IPS-NIHi11 (cell line): Measurements from ENCODE around the gene PRKD2.
A peak's percentile ranks its signal among the peaks of the same experiment; 100 is the strongest.
"Not testable (repeated sequence)": the region's sequence is repeated elsewhere in the genome, so short reads cannot be mapped to it uniquely, and the experiment has no call there.

Experiments used
- DNase-seq: peaks from one replicate; pipeline ENCODE4 v3.0.0; 2012; ENCODE audit warnings: mixed read lengths, low spot score

Gene PRKD2

DNA sequence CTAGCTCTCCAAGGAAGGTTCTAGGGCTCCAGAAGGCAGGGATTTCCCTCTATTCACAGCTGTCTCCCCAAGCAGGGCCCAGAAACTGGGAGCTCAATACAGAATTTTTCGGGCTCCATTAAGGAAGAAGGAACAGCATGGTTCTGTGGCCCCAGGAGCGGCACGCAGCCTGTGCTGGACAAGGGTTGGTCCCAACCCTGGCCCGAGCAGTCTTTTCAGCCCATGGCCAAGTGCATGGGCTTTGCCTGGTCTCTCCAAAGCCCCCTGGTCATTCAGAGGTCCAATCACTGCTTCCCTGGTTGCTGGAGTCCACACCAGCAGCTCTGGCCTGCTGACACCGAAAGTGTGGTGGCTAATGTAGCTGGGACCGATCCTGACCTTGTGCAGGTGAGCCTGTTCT is 6.6 kb upstream of the PRKD2 start:
- DNase-seq: no peak

DNA sequence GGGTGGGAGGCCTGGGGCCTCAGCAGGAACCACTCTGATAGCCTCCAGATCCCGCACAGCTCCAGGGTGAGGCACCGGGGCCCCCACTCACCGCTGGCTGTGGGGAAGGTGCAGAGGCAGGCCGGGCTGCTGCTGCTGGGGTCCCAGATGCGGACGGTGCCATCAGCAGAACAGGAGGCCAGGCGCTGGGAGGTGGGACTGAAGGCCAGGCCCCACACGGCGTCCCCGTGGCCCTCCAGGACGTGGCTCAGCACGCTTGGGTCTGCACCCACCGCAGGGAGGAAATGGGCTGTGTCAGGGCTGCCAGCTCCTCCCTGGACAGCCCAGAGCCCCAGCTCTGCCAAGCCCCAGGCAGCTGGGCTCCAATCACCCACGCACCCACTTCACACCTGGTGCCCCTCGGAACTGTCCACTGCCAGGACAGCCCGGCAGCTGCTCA is 6.1 kb upstream of the PRKD2 start:
- DNase-seq: no peak

DNA sequence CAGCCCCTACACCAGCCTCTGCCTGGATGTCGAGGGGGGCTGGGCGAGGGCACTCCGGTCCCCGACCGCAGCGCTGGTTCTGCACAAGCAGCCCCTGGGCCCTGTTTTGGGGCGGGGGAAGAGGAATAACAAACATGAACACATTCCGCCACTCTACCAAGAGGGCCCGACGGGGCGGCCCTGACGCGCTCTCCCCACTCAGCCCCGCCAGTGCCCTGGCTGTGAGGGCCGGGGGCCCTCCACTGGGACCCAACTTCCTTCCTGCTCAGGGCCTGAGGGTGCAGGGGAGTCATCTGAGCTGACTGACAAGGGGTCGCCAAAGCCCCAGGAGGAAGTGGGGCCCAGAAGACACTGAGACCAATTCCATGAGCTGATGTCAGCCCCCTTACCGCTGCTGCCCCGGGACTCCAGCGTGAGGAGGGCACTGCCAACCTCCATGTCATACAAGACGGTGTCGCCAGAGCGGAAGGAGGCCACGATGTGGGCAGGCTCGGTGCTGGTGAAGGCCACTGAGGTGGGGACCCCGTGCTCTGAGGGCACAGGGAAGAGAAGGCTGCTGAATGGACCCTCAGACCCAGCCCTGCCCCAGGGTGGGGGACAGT is 5.6 kb upstream of the PRKD2 start:
- no peak for DNase-seq

DNA sequence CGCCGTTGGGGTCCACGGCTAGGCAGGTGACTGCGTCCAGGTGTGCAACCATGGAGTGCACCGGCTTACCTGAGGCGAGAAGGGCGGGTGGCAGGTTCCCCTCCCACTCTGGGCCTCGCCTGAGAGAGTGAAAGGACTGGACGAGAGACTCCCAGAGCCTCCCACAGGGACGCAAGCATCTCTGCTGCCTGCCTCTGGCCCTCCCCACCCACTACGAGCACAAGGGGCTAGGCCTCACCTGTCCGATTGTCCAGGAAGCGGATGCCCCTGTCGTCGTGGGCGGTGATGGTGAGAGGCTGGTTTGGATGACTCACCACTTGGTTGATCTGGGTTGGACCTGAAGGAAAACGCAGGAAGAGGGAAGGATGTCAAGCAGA is 5.1 kb upstream of the PRKD2 start:
- no peak for DNase-seq

DNA sequence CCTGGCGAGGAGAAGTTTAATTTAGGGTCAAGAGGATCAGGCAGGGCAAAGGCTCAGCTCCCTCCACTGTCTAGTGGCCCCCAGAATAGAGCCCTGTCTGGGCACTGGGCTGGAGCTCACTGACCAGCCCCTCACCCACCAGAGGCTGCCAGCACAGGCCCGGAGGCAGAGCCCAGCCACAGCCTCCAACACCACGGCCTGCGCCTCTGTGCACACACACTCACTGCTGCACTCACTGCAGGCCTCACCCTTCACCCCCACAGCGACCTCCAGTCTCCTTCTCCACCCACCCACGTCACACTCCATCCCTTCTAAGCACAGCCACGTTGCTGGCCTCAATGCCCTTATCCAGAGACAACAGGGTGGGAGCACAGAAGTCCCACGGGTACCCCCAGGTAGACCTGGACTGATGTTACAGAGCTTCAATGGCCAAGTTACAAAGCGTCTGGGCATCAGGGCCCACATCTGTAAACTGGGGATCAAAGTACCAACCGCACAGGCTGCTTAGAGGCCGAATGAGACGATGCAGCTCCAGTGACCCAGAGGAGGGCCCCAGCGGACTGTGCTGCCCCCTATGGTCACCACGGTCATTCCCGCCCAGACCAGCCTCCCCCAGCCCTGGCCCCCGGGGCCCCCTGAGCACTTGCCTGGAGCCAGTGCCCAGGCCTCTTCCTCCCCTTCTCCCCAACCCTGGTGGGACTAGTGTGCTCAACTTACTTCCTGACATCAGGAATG is 4.5 kb upstream of the PRKD2 start:
- DNase-seq: peak; percentile 83

DNA sequence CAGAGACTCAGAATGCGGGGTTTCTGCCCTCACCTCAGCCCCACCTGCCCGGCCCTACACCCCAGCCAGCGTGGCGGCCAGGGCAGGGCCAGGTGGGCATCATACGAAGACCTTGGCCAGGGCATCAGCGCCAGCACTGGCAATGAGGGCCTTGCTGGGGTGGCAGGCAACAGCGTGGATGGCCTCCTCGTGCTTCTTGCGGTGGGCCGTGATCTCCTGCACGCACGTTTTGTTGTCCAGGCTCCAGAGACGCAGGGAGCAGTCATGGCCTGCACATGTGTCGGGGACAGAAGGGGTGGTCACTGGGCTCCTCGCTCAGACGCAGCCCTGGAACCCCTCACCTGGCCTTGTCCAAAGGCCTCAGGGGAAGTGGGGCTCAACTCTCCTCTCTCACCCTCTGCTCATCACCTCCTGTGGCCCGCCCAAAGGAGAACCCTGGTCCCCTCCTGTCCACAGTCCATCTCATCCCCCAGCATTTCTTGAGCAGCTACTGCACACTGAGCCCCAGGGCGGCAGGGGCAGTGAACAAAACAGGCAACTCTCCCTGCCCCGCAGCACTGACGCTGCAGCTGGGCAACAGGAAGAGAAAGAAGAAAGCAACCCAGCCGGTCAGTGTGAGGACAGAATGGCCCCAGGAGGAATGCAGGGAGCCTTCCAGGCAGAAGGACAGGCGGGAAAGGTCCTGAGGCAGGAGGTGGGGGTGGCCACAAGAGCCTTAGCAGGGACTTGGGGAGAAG is 3.8 kb upstream of the PRKD2 start:
- DNase-seq: no peak

DNA sequence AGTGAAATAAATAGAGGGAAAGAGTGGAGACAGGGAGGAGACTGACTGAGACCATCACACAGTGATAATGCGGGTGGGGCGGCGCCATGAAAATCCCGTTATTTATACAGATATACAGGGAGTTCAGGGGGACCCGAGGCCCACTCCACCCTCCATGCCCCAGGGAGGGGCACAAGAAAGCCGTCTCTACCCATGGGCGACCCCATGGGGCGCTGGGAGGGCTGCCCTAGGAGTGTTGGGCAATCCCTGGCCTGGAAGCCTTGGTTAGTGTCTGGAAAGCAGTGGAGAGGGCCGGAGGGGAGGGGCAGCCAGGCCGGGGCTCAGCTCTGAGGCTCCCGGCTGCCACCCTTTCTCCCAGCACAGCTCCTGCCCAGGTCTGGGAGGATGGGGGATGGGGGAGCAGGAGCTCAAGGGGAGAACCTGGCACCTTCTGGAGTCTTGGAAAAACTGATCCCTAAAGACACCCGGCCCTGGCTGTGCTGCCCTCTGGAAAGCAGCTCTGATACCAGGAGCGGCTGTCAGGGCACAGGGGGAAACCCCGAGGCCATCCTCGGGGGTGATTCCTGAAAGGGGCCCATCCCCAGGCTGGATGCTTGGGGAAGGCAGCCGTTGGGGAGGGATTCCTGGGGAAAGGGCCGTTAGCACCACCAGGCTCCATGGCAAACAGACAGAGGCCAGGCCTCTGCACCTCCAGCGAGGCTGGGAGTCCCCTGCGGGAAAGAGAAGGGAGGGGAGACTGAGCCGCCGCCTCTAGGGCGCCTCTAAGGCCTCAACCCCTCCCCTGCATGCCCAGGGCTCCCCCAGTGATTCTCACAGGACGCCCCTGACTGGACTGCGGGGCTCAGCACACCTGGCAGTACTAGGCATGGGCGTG is 3.0 kb upstream of the PRKD2 start:
- DNase-seq: no peak

DNA sequence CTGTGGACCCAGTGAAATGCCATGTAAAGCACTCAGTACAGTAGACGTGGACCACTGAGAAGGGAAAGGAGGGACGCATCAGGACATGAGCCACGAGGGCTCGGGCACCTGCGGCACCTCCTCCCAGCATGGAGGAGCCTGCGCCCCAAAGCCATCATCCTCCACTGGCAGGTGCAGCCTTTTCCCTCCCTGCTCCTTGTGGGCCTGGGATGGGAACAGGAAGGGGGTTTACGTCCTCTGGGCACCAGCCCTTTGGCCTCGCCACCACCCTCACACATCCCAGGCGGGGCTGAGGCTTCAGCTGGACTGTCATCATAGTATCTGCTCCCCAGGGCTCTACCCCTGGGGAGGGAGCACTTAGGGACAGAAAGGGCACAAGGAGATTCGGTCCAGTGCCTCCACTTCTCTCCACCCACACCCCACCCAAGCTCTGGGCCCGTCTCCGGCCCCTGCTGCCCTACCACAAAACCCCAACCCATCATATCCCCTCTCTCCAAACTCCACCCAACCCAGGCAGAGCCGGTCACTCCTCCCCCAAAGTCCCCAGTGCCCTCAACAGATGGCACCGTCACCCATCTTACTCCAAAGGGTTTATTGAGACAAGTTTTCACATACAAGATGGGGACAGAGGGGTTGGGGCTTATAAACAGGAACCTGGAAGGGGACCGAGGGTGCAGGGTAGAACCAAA is 2.2 kb upstream of the PRKD2 start:
- no peak for DNase-seq

DNA sequence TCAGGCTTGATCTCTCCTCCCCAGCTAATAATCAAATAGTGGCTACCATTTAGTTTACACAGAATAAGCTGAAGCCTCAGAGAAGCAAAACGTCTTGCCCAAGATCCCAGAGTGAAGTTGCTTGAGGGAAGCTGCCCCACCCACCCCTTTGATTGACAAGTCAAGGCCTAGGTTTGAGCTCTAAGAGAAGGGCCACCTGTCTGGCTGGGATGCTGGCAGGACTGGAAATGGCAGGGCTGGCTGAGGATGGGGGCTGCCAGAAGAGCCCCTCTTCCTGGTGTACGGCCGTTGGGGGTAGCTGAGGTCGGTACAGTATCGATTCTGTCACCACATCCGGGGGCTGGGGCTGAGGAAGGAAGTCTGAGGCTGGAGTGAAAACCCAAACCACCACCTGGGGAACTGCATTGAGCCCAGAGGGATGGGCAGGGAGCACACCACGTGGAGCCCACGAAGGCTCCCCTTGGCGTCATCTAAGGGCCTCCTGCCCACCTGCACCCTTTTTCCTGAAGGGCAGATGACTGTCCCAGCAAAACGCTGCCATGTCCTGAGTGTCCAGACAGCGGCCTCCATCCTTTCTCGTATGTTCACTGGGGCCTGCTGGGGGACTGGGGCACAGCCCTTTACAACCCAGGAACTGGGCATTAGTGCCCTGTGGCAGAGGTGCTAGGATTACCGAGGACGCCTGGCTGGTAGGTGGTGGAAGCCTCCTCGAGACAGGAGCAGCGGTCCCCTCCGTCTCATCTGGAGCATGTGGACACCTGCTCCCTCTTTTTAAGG is 1.4 kb upstream of the PRKD2 start:
- DNase-seq: no peak

DNA sequence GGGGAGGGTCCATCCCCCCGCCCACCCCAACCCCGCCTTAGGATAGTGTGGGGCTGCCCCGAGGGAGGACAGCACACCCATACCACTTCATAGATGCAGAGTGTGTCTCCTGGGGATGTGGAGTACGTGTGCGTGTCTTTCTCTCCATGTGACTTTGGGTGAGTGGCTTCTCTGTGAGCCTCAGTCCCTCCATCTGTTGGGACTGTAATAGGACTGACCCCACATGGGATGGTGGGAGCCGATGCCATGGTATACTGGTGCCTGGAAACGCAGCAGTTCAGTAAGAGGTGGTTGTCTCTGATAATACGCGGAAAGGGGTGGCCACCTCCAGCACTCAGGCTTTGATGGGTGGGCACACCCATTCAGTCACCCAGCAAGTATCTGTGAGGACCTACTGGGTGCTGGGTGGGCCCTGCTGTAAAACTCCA is 816 bp upstream of the PRKD2 start:
- DNase-seq: no peak

DNA sequence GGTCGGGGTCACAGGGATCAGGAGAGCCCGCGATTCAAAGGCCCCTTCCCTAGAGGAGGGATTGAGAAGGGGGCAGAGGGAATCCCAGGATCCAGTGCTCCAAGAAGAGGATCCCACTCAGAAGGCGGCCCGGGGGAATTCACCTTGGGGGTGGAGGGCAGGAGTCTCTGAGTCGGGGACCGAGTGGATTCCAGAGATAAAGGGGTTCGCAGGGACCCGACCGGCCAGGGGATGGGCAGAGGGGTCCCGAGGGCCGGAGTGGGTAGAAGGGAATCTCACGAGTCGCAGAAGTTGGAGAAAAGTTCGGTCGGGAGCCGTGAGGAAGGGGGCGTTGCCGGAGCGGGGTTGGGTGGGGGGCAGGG is 261 bp downstream of the PRKD2 start:
- no peak for DNase-seq

DNA sequence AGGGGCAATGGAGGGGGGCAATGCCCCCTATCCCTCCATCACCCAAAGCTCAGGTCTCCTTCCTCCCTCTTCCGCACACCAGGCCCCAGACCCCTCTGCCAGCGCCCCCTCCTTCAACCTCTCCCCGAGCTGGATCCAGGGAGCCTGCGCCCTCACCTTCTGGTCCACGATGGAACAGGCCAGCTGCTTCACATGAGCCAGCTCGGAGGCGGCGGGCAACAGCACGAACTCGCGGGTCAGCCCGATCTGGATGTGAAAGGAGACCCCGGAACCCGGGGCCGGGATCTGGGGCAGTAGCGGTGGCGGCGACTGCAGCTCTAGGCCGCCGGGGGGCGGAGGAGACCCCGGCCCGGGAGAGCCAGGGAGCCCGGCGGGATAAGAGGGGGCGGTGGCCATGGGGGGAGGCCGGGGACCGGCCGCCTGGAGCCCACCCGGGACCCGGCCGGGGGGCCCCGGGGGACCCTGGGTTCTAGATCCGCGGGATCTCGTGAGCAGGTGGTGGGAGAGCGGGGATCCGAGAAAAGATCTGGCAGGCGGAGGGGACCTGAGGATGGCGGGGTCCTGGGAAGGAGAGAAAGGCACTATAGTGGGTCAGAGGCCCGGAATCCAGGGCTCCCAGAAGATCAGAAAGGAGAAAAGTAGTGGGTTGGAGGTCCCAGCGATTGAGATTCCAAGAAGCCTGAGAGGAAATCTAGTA is 791 bp downstream of the PRKD2 start:
- peak; percentile 62 for DNase-seq

DNA sequence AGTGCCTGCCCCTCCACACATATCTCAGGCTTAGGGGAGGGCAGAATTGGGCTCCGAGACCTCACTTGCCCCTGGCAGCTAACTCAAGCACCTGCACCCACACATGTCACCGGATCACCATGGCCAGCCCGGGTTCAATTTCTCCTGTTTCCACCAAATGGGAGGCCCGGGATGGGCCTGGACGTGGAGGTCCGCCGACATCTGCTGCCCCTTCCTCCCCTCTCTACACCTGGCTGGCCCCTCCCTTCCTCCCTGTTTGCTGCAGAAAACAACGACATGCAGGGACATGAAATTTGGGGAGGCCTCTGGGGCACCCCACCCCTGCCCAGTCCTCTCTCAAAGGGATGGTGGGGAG is 1.3 kb downstream of the PRKD2 start:
- no peak for DNase-seq

DNA sequence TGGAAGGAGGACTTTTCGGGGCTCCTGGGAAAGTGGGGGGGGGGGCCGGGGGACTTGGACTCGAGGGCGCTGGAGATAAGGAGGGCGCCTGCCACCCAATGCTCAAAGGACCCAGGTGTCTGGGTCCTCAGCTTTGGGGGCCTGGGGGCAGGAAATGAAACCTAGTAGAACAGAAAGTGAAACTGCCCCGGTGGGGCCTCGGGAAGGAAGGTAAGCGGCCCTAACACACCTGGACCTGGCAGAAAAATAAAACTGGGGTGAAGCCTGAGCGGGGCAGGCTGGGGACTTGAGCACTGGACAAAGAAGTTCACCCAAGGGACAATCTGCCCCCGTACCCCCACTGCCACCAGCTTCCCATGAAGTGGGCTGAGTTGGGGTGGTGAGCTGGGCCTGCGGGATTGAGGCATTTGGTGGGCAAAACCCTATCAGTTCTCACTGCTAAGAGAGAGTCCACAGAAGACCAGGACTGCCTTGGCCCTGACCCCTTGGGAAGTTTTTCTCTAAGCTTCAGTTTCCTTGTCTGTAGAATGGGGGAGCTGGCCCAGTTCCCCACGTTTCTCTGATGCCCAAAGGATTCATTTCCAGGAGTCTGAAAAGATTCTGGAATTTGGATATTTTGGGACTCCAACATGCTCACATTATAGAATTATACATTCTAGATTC is 2.3 kb downstream of the PRKD2 start:
- DNase-seq: no peak

DNA sequence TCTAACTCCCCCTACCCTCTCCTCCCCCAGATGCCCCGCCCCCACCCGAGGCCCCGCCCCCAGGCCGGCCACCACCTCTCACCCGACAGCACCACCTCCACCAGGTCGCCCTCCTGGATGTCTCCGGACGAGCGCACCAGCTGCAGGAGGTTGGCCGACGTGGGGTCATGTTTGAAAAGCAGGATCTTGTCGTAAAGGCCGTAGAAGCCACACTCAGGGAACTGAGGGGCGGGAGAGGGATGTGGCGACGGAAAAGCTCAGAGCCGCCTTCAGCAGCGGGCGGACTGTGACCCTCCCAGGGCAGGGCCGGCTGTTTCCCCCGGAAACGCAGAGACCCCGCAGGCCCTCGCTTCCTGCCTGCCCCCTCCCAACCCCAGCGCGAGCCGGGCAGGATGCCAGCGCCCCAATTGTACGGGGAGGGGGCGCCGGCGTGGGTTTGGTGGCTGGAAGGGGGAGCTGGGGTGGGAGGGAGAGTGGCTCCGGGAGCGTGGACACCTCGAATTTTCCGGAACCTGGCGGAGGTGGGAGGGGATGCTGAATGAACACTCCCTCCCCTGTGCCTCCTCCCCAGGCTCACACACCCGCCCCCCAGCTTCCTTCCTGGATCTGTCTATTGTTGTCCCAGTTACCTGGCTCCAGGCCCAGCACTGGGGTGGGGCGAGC is 3.0 kb downstream of the PRKD2 start:
- DNase-seq: peak; percentile 92

DNA sequence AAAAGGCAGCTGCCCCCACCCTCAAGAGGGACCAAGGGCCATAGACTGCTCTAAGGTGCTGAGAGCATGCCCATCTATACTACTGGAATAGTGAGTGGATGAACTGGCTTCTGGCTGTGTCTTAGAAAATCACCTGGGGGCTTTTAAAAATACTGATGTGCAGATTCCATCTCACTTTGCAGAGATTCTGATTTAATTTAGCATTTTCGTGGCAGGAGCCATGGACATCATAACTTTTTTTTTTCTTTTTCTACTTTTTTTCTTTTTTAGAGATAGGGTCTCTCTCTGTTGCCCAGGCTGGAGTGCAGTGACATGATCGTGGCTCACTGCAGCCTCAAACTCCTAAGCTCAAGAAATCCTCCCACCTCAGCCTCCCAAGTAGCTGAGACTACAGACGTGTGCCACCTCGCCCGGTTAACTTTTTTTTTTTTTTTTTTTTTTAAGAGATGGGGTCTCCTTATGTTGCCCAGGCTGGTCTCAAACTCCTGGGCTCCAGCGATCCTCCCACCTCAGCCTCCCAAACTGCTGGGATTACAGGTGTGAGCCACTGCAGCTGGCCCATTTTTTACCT is 4.1 kb downstream of the PRKD2 start:
- not testable (repeated sequence) for DNase-seq

DNA sequence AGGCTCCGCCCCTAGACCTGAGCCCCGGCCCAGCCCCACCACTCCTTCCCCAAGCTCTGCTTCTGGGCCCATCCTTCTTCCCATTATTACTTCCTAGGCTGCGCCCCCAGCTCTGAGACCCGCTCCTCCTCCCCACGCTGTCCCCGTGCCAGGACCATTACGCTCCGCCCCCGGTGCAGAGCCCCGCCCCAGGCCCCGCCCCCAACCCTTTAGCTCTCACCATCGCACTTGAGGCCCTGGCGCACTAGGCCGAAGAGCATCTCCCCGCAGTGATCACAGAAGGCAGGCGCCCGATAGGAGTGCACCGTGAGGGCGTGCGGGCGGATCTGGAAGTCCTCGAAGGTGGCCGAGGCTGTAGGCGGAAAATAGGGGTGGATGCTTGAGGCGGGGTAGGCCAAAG is 6.2 kb downstream of the PRKD2 start:
- DNase-seq: peak; percentile 77

DNA sequence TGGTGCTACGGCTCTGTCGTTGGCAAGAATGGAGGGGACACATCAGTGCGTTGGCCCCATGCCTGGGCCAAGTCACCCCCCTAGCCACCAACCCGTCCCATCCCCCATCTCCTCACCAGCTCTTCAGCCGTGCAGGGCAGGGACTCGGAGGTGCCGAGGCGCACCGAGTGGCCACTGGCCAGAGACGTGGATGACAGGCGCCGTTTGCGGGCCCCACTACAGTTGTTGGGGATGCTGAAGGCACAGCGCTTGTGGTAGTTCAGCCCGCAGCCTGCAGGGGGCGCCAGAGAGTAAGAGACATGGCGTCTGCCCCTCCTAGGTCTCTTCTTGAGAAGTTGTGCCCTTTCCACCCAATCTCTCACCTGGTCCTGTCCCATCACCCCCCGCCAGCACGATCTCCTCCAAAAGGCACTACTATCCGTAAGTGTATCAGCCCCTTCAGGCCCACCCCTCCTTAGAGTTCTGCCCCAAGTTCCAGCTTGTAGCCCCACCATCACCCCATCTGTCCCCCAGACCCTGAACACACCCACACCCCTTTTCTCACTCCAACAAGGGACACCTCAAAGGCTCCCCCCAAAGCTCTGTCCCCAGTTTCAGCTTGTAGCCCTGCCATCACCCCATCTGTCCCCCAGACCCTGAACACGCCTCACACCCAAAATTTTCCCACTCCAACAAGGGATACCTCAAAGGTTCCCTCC is 12.4 kb downstream of the PRKD2 start:
- DNase-seq: peak; percentile 87
